BE2C (cell line): ENCODE data around the gene MTG2.

Experiments
- DNase-seq: peaks from one replicate; pipeline ENCODE4 v3.0.0-alpha.2; 2020
- H3K27me3 ChIP-seq: fragments of 250-450 bp; sonication (Bioruptor Pico); 2 replicates; pipeline ENCODE4 v1.5.1; 2020; ENCODE audit warnings: mild to moderate bottlenecking
- H3K36me3 ChIP-seq: fragments of 250-450 bp; sonication (Bioruptor Pico); 2 replicates; pipeline ENCODE4 v1.5.1; 2020; ENCODE audit warnings: mild to moderate bottlenecking
- H3K4me1 ChIP-seq: fragments of 250-450 bp; sonication (Bioruptor Pico); 2 replicates; pipeline ENCODE4 v1.5.1; 2020
- H3K4me3 ChIP-seq: 2 replicates; pipeline ENCODE4 v1.5.1; 2011; ENCODE audit warnings: low read depth, low read length
- H3K9me3 ChIP-seq: fragments of 250-450 bp; sonication (Bioruptor Pico); 2 replicates; pipeline ENCODE4 v1.5.1; 2020
- TF ChIP-seq, protein P1 (sequence below): IDR thresholded peaks from 2 replicates; pipeline ENCODE4 v1.5.1; 2012; ENCODE audit warnings: mild to moderate bottlenecking, low read depth, low read length

MTG2 gene

DNA sequence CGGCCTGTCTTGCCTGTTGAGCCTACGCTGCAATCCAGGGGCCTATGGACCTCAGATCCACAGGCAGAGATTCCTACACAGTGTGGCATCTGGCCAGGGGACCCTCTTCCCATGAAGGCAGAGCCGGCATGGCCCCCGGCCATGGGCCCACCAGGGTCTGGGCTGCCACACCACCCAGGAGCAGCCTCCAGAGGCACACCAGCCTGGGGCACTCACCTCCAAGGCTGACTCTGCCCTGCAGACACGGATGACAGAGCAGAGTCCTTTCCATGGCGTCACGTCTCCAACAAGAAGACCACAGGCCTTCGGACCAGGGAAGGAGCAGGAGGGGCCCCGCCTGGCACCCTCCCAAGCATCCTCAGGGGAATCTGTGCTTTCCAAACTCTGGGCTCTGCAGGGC is 40.7 kb downstream of the MTG2 start:
- Histone ChIP-seq H3K9me3 (no peaks in the 10 kb centered on the region), H3K4me3 (no peak overlapping the region), H3K27me3 (peaks cover 12% of the 10 kb centered on the region), H3K4me1 (peaks cover 9% of the 10 kb centered on the region), H3K36me3 (no peaks in the 10 kb centered on the region)
- no peak for DNase-seq
- TF ChIP-seq, protein P1, sequence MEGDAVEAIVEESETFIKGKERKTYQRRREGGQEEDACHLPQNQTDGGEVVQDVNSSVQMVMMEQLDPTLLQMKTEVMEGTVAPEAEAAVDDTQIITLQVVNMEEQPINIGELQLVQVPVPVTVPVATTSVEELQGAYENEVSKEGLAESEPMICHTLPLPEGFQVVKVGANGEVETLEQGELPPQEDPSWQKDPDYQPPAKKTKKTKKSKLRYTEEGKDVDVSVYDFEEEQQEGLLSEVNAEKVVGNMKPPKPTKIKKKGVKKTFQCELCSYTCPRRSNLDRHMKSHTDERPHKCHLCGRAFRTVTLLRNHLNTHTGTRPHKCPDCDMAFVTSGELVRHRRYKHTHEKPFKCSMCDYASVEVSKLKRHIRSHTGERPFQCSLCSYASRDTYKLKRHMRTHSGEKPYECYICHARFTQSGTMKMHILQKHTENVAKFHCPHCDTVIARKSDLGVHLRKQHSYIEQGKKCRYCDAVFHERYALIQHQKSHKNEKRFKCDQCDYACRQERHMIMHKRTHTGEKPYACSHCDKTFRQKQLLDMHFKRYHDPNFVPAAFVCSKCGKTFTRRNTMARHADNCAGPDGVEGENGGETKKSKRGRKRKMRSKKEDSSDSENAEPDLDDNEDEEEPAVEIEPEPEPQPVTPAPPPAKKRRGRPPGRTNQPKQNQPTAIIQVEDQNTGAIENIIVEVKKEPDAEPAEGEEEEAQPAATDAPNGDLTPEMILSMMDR, result no peak

DNA sequence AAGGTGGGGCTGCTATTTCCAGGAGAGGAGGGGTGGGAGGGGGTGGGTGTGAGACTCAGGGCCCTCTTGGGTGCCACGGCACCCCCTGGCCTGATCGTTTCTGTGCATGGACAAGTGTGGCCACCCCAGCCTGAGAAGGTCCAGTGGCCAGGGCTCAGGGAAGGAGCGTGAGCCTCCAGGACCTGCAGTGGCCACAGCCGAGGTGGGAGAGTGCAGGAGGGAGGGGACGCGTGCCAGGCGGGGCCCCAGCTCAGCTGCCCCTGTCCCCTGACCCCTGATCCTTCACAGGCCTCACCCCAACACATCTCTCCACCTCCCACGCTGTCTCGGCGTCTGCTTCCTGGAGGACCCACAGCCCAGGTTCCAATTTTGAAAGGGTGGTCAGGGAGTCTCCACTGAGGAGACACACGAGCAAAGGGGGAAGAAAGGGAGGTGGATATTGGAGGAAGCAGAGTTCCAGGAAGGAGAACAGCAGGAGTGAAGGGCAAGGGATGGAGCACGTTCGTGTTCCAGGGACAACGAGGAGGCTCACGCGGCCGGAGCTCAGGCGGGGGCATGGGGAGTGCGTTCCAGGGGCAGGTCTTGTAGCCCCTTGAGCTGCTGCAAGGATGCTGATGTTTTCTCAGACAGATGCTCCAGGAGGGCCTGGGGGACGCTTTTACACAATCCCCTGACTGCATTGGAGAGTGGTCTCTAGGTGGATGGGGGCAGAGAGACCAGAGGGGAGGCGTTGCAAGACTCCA is 41.5 kb downstream of the MTG2 start:
- no peaks in the 10 kb centered on the region for H3K9me3 ChIP-seq
- H3K27me3 ChIP-seq, result peaks cover 12% of the 10 kb centered on the region
- H3K4me3 ChIP-seq, result no peak overlapping the region
- H3K36me3 ChIP-seq, result no peaks in the 10 kb centered on the region
- H3K4me1 ChIP-seq, result peaks cover 9% of the 10 kb centered on the region
- TF ChIP-seq, protein P1, result no peak
- no peak for DNase-seq

DNA sequence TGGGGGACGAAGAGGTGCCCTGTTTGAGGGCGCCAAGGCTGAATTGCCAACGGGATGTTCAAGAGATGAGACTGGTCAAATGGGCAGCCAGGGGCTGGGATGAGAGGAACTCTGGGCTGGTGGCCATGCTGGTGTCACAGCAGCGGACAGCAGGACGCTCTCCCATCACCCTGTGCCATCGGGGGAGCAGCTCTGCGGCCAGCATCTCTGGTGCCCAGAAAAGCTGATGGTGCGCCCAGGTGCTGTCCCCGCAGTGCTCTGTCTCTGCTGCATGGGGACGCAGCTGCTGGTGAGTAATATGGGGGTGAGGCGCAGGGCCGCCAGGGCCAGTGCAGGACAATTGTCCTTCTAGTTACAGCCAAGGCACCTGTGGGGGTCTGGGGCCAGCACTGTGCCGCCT is 42.2 kb downstream of the MTG2 start:
- Histone ChIP-seq H3K36me3 (no peaks in the 10 kb centered on the region), H3K4me3 (no peak overlapping the region), H3K27me3 (peaks cover 9% of the 10 kb centered on the region), H3K4me1 (peaks cover 6% of the 10 kb centered on the region), H3K9me3 (no peaks in the 10 kb centered on the region)
- TF ChIP-seq, protein P1, result no peak
- DNase-seq, result no peak

DNA sequence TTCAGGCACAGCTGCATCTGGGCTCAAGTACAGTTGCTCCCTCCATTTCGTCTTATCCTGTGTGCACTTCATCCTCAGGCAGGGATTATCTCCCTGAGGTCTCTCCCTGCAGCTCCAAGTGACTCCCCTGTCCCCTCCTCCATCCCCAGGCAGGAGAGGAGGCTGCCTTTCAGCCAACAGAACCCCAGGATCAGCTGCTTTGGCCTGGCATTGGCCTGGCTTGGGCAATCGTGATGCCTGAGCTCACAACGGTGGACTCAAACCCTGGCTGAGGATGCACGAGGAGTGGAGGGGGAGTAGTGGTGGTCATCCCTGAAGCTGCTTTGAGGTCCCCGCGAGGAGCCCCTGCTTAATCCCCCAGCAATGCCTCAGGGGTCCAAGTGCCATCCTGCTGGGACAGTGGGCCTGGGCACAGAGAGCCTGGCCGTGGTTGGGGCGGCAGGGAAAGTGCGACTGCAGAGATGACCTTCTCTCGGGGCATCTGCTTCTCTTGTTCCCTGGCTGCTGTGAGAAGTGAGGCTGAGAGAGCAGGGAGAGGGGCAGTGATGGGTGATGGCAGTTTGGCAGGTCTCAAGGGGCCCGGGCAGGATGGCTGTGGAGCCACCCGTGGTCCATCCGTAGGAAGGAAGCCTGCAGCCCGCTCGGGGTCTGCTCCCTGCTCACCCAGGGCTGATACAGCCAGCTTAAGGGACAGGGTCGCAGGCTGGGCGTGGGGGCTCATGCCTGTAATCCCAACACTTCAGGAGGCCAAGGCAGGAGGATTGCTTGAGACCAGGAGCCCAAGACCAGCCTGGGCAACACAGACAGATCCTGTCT is 43.2 kb downstream of the MTG2 start:
- Histone ChIP-seq H3K9me3 (no peaks in the 10 kb centered on the region), H3K4me1 (peaks cover 1% of the 10 kb centered on the region), H3K4me3 (no peak overlapping the region), H3K27me3 (peaks cover 2% of the 10 kb centered on the region), H3K36me3 (no peaks in the 10 kb centered on the region)
- TF ChIP-seq, protein P1, result no peak
- DNase-seq, result no peak

DNA sequence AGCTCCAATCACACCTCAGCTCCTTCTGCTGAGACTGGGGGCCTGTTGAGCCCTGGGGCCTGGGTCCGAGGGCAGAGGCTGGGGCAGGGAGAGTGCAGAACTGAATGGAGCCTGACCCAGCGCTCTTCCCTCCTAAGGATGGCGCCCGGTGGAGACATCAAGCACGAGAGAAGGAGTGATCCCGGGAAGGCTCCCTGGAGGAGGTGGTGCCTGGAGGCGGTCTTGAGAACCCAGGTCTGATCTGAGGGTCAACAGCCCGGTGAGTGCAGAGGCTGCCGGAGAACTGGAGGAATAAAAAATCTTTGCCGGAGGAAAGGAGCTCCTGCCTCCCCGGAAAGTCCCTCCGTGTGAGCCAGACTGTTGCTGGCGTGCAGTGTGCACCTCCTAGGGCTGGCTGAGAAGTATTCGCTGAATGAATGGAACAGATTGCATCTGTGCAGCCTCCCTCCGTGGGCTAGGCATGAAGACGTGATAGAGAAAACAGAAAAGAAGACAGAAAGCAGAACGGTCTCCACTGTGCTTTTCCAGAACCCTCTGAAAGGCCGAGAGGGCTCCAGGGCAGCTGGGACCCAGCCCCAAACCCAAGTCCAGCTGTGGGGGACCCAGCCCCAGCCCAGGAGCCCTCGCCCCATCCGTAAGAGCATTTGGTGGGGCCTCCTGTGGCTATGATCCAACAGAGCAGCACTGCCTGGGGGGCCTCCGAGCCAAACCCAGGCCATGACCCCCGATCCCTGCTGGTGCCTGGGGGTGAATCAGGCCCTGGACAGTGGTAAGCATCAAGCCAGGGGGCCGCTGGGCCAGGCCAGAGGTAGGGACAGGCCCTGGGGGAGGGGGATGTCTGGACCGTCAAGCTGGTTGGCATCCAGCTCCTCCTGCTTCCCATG is 44.1 kb downstream of the MTG2 start:
- Histone ChIP-seq H3K9me3 (no peaks in the 10 kb centered on the region), H3K4me1 (no peaks in the 10 kb centered on the region), H3K4me3 (no peak overlapping the region), H3K27me3 (no peaks in the 10 kb centered on the region), H3K36me3 (no peaks in the 10 kb centered on the region)
- TF ChIP-seq, protein P1, result no peak
- DNase-seq, result no peak
